Spleen (tissue), 7 donors: ENCODE data around the gene ZNF239.
A peak's percentile ranks its signal among the peaks of the same experiment; 100 is the strongest.

ENCODE experiments used
- POLR2A ChIP-seq, 3 donors: fragments of 450-650 bp; IDR thresholded peaks; one replicate each; pipeline ENCODE4 v1.5.1; 2017; ENCODE audit warnings: antibody characterized with exemption in 3 of 3, mild to moderate bottlenecking in 1 of 3
- TF ChIP-seq, protein P1 (sequence below), 11 experiments: fragments of 200-600 bp in 7 of 11; fragments of 450-650 bp in 4 of 11; sonication (generic) in 4 of 11; IDR thresholded peaks in 8 of 11; conservative IDR thresholded peaks in 3 of 11; 1 replicate in 7 of 11; 2 replicates in 4 of 11; pipeline versions ENCODE4 v1.4.0 to v1.8.0; 2016 to 2021; ENCODE audit warnings: antibody characterized with exemption in 11 of 11, inconsistent platforms in 4 of 11, mild to moderate bottlenecking in 1 of 11
- donor health status: DM: no; HTN: no; CAD: no; lungs with moderate emphysema.
- donor health status: DM: no; HTN: no; CAD: no.
- donor health status: DM: no; HTN: no; CAD: no.

DNA sequence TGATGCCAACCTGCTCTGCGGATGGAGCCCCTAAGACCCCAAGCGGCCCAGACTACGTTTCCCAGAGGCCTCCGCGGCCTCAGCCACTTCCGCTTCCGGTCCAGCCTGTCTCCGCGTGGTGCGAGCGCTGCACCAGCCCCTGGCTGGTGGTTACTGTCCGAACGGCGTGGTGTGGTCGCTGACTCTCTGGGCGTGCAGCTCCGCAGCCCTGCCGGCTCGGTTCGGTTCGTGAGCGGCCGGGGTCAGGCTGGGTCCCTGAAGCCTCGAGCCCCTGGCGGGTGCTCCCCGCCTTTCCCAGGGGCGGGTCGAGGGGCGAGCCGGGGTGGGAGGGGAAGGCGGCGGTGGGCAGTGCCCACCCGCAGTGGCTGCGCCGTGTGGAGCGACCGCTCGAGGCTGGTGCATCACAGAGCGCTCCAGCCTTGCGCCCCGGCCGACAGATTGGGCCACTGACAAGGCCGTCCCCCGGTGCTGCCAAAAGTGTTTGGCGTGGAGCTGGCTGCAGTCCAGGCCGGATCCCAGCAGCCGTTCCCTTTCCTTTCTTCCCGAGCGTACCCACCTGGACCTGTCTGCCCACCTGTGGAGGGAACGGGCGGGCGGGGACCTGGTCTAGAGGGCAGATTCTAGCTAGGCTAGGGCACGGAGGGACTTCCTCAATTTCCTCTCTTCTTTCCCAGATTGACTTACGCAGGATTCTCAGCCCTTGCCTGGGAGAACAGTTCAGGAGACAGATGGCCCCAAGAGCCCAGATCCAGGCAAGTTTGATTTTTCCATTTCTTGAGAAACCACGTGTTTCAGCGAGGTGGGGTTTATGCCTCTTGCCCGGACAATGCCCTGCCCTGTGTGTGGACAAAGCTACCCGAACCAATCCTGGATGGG, 32.1 kb upstream of the ZNF239 start, which contains the start of gene ZNF485:
- TF ChIP-seq, protein P1, sequence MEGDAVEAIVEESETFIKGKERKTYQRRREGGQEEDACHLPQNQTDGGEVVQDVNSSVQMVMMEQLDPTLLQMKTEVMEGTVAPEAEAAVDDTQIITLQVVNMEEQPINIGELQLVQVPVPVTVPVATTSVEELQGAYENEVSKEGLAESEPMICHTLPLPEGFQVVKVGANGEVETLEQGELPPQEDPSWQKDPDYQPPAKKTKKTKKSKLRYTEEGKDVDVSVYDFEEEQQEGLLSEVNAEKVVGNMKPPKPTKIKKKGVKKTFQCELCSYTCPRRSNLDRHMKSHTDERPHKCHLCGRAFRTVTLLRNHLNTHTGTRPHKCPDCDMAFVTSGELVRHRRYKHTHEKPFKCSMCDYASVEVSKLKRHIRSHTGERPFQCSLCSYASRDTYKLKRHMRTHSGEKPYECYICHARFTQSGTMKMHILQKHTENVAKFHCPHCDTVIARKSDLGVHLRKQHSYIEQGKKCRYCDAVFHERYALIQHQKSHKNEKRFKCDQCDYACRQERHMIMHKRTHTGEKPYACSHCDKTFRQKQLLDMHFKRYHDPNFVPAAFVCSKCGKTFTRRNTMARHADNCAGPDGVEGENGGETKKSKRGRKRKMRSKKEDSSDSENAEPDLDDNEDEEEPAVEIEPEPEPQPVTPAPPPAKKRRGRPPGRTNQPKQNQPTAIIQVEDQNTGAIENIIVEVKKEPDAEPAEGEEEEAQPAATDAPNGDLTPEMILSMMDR (IDR thresholded peaks at IDR 0.05 in 8 of 11, conservative IDR thresholded peaks at IDR 0.05 in 3 of 11): peak in 2 of 11 experiments; percentile 12 to 29
- no peak for TF ChIP-seq POLR2A (IDR thresholded peaks at IDR 0.05)
